ENCODE data around the gene SMIM13.

Gene SMIM13

GRCh38 chr6:11123978-11124377 lies 30.3 kb downstream of the SMIM13 start:
- no peak for DNase-seq

- no peak for DNase-seq
These were observed 33.2 kb downstream of the SMIM13 start for GRCh38 chr6:11126876-11127275.

- DNase-seq: no peak
These were observed 35.0 kb downstream of the SMIM13 start for GRCh38 chr6:11128608-11129007.

DNA sequence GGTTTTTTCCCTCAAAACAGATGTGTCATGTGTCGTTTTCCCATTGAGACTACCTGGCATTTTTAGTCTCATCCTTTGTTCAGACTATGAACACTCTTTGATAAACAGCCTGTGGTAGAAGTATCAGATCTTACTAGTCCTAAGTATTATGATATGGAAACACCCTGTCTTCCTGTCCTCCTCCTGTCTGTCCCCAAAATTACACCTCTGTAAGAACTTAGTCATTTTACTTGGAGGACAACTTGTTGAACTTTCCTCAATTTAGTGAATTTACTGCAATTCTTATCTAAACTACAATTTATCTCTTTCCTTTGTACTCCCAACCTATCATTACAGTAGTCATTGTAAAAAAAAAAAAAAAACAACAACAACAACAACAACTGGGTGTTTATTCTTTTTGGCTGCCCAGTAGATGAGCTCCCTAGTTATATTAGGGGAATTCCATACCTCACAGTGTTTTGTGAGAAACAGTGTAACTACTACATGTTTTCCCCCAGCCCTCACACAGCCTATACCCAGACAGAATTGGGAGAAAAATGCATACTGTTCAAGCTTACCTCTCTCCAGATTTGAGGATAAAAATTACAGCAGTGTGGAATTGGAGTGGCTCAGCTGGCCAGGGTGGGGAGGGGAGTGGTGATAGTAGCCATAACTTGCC lies 36.4 kb downstream of the SMIM13 start:
- DNase-seq: no peak

DNA sequence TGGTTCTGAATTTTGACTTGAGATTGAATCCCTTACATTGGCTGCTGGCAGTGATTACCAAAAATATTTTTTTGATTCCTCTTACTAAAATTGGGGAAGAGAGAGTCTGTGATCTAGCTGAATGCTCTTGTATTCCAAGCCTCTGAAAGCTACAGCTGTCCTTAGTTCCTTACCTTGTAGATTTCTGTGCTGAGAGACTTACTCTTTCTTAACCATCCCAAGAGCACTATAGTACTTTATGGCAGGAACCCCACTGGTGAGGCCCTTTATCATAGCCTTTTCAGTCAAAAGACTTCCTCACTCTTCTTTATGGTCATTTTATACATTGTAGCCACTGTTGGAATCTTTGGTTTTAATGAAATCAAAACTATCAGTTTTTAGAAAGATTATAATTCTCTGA lies 37.0 kb downstream of the SMIM13 start:
- DNase-seq: no peak

DNA sequence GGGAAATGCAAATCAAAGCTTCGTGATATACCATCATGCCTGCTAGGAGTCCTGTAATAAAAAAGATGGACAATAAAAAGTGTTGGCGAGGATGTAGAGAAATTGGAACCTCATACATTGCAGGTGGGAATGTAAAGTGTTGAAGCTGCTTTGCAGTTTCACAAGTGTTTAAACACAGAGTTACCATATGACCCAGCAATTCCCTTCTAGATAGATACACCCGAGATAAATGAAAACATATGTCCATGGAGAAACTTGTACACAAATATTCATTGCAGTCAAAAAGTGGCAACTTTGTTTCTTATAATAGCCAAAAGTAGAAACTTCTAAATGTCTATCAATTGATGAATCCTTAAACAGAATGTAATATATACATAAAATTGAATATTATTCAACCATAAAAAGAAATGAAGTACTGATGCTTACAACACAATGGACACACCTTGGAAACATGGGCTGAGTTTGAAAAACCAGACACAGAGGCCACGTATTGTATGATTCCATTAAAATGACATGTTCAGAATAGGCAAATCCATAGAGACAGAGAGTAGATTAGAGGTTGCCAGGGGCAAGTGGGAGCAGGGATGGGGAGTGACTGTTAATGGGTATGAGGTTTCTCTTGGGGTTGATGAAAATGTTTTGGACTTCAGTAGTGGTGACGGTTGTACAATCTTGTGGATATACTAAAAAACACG lies 38.7 kb downstream of the SMIM13 start:
- no peak for DNase-seq

DNA sequence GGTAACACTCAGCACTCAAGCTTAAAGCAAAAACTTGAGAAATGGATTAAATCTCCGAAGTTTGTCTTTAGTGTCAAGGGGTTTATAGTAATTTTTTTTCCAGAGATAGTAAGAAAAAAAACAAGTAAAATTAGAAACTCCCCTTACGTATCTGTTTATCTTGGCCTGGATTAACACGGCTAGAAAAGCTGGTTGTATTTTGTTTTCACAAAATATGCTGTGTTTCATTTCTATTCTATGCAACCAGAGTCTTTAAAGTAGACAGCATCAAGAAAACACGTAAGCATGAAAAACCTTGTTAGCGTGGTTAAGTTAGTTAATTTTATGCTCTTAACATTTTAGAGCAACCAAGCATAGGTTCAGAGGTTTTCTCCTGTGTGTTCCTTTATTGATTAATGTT lies 39.6 kb downstream of the SMIM13 start:
- no peak for DNase-seq

GRCh38 chr6:11136809-11137208 lies 43.2 kb downstream of the SMIM13 start:
- DNase-seq: no peak

- no peak for DNase-seq
These were observed 45.7 kb downstream of the SMIM13 start for GRCh38 chr6:11139051-11139960.

DNA sequence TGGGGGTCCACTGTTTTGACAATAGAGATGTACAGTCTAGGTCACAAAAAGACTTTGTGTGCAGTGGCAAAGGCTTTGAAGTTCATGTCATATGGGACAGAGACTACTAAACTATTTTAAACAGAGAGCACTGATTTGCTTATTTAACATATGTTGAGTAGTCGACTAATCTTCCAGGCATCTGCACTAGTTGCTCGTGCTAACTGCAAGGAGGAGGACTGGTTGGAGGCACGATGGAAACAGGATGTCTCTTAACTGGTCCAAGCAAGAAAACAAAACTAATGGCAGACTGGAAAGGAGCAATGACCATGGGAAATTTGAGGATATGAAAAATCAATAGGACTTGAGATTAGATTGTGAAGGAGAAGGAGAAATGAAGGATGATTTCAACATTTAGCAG lies 46.4 kb downstream of the SMIM13 start:
- DNase-seq: no peak

GRCh38 chr6:11141295-11141694 lies 47.7 kb downstream of the SMIM13 start:
- DNase-seq: no peak

DNA sequence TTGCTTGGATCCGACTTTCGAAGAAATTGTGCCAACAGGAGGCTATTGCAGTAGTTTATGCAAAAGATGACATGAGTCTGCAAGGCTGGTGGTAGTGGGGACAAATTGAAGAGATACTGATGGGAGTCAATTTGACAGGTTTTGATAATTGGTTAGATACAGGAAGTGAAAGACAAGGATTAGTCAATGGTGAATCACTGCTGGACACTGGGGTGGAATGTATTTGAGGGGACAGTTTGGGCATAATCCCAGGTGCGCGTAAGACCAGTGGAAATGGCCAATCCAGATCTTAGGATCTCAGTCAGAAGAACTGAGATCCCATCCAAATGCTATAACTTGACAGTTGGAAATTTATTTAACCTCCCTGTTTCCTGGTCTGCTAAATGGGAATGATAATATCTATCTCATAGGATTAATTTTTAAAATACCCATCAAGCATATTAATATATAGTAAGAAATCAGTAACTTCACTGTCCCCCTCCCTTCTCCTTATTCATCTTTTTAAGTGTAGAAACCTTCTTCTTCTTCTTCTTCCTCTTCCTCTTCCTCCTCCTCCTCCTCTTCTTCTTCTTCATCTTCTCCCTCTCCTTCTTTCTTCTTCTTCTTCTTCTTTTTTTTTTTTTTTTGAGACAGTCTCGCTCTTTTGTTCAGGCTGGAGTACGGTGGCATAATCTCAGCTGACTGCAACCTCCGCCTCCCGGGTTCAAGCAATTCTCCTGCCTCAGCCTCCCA lies 48.8 kb downstream of the SMIM13 start:
- no peak for DNase-seq

- DNase-seq: no peak
These were observed 50.0 kb downstream of the SMIM13 start for GRCh38 chr6:11143394-11144371.

DNA sequence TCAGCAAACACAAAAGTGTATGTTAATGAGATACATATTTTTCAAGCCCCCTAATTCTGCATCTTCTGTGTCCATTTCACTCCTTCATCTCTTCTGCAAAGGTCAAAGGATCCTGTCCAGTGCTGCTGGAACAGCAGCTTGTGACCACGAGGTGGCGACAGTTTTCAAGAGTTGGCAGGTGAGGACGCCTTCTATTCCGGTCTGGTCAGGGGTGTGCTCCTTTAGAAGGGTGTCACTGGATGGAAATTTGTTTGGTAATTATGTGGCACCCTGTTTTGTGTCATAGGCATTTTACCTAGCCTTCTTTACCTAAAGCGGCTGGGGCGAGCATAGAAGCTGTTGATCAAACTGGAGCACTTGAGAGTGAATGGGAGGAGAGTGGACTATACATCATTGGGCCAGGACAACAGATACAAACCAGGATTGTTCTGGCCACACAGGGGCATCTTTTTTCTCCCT lies 50.8 kb downstream of the SMIM13 start:
- peak; percentile 62 to 72 for DNase-seq

DNA sequence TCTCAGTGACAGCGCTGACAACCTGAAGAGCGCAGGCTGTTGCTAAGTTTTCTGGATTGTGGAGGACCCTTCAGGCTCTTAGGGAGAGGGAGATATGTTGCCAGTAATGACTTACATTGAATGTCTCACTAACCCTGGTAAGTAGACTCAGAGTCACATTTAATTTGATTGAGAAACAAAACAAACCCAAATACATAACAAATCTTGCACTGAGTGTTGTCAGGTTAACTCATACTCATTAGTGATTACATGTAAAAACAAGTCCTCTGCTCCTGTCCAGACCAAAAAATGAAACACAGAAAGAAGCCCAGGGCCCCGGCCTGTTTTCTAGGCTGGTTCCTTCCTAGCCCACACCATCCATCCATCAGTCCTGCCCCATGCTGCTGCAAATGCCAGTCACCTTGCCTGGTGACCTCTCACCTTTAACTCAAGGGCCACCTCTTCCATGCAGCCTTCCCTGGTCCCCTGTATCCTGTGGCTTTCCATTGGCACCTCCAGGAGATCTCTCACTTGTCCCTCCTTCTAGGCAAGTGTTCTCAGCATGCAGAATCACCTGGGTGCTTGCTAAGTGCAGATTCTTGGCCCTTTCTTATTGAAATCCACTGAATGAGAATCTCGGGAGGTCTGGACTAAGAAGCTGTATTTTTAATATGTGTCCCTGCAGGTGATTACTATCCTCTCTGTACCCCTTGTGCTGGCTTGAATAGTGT lies 52.6 kb downstream of the SMIM13 start:
- no peak for DNase-seq

DNA sequence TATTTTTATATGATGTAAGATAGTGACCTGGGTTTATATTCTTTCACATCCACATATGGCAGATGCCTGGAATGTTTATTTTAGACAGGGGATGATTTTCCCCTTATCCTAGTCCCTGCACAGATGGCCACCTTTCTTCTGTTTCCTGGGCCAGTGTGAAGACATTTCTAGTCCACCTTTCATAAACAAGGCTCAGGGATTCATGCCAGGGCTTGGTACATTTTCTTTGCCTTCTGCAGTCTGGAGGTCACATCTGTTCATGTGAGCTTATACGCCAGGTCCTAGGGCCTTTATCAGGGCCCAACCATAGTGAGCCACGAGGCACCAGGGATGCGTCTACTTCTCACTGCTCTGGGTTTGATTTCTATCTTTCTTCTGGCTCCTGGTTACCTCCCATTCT lies 55.9 kb downstream of the SMIM13 start:
- DNase-seq: no peak

DNA sequence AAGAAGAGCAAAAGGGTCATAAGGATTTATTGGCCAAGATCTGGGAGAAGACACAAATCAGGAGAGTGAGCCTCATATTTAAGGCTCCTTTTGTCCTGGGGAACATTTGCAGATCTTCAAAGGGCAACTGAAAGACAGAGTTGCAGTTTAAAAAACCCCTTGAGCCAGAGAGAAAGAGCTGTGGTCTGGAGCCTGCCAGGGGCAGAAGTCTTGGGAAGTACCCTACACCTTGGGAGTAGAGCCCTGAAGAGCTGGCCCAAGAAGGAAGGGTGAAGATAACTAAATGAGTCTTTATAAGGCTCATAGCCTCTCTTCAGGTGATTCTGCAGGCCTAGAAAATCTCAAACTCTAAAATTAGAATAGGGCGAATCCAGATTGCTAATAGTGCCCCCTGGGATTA lies 57.9 kb downstream of the SMIM13 start:
- no peak for DNase-seq

GRCh38 chr6:11152581-11152980 lies 58.9 kb downstream of the SMIM13 start:
- no peak for DNase-seq

DNA sequence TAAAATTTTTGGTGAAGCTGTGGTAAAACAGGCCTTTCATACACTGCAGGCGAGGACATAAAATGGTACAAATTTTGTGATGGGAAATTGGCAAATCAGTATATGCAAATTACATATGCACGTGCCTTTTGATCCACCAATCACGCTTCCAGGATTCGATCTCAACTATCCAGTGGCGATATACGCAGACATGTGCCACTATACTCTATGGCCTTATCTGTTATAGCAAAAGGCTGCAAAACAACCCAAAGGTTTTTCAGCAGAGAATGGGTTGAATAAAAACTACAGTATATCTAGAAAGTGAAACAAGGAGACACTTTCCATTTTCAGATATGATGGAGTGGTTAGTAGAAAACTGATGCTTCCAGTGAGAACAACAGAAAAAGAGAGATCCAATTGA lies 59.8 kb downstream of the SMIM13 start:
- DNase-seq: no peak

DNA sequence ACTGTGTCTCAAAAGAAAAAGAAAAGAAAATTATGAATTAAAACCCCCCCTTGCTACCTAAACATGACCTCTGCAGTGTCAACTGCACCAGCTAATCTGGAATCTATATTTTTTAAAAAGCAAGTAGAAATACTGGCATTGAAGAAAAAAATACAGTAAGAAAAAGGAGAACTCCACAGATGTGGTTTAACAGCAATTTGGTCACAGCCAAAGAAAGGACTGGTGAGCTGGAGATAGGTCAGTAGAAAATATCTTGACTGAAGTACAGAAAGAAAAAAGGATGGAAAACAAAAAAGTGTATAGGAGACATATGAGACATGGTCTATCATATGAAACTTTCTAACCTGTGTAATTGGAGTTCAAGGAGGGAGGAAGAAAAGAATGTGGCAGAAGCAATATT lies 62.0 kb downstream of the SMIM13 start:
- DNase-seq: no peak

DNA sequence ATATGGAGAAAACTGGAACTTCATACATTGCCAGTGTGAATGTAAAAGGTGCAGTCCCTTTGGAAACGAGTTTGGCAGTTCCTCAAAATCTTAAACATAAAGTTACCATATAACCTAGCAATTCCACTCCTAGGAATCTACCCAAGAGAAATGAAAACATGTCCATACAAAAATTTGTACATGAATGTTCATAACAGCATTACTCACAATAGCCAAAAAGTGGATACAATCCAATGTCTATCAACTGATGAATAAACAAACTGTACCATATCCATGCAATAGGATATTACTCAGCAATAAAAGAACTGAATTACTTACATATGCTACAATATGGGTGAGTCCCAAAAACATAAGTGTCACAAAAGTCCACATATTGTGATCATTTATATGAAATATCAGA lies 66.6 kb downstream of the SMIM13 start:
- no peak for DNase-seq

All from hippocampal formation (tissue), 2 donors.